Fibroblast of peridontal ligament (primary cell): Measurements from ENCODE around the gene PAMR1.
"Not testable (repeated sequence)": the region's sequence is repeated elsewhere in the genome, so short reads cannot be mapped to it uniquely, and the experiment has no call there.

Source experiments
- DNase-seq: peaks from one replicate; pipeline ENCODE4 v3.0.0-alpha.2; 2010; ENCODE audit errors: extremely low read depth

PAMR1 gene, protein sequence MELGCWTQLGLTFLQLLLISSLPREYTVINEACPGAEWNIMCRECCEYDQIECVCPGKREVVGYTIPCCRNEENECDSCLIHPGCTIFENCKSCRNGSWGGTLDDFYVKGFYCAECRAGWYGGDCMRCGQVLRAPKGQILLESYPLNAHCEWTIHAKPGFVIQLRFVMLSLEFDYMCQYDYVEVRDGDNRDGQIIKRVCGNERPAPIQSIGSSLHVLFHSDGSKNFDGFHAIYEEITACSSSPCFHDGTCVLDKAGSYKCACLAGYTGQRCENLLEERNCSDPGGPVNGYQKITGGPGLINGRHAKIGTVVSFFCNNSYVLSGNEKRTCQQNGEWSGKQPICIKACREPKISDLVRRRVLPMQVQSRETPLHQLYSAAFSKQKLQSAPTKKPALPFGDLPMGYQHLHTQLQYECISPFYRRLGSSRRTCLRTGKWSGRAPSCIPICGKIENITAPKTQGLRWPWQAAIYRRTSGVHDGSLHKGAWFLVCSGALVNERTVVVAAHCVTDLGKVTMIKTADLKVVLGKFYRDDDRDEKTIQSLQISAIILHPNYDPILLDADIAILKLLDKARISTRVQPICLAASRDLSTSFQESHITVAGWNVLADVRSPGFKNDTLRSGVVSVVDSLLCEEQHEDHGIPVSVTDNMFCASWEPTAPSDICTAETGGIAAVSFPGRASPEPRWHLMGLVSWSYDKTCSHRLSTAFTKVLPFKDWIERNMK

GRCh38 chr11:35525501-35526175 lies at the start of gene PAMR1:
TSS of gene PAMR1 (minus strand) at chr11:35525616. CDS start at chr11:35525585, 31 bp downstream.
- DNase-seq: peak; percentile 77

GRCh38 chr11:35571696-35572095 lies 46.3 kb upstream of the PAMR1 start:
- DNase-seq: no peak

DNA sequence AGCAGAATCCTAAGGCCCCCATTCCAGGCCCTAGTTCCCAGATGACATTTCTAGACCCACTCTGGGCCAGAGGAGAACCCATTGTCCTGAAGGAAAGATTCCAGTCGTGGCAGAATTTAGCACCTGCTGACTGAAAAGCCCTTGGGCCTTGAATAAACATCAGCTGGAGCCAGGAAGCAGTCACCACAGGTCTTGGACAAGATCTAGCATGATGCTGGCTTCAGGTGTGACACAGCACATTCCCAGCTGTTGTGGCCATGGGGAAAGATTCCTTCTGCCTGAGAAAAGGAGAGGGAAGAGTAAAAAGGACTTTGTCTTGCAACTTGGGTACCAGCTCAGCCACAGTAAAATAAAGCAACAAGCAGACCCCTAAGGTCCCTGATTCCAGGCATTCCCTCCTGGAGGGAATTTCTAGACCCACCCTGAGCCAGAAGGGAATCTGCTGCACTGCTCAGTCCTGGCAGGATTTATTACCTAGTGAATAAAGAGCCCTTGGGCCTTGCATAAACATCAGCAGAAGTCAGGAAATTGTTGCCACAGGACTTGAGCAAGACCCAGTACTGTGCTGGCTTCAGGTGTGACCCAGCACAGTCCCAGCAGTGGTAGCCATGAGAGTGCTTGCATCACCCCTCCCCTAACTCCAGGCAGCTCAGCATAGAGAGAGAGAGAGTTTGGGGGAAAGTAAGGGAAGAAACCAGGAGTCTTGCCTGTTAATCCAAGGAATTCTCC lies 42.5 kb upstream of the PAMR1 start:
- no peak for DNase-seq

- no peak for DNase-seq
Observed at GRCh38 chr11:35566885-35567284, 41.5 kb upstream of the PAMR1 start.

- DNase-seq: no peak
Observed at GRCh38 chr11:35566181-35566580, 40.8 kb upstream of the PAMR1 start.

DNA sequence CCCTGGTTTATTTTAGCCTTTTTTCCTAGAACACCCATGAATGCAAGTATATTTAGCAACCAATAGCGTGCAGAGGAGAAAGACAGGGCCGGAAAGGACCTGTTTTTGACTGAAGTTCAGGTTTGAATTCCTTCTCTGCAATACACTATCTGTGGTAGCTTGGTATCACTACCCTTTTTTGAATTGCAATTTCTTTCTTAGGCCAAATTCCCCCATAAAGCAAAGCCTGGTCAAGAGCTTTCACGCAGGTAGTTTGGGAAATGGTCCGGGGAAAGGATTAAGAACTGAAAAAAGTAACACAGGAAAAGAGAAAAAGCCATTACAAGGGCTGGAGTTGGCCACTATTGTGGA lies 38.8 kb upstream of the PAMR1 start:
- DNase-seq: no peak

DNA sequence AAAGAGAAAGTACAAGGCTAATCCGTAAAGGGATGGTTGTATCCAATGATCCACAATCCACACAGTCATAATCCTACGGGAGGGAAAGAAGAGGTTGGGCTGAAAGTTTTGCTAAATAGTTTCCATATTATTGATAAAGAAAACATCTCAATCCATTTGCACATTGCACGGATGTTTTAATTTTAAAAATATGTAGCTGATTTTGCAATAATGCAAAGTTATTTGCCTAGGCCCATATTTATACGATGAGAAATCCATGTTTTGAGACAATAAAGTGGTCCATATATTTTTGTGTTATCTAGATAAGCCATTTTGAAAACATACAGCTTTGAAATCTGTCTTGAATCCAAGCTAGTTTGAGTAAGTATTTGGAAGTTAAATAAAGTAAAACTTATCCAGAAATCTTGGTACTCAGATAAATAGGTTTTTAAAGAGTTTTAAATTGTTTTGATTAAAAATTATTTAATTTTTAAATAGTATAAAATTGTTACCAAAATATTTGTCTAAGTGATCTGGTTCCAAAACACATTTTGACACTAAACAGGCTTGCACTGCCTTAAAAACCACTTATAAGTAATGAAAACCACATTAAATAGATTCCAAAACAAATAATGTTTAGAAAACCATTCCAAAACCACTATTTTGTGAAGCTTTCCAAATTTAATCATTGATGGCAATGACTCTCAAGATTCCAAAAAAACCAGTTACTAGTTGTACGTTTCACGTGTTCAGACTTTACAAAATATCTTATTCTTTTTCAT lies 38.2 kb upstream of the PAMR1 start:
- DNase-seq: peak; percentile 79

DNA sequence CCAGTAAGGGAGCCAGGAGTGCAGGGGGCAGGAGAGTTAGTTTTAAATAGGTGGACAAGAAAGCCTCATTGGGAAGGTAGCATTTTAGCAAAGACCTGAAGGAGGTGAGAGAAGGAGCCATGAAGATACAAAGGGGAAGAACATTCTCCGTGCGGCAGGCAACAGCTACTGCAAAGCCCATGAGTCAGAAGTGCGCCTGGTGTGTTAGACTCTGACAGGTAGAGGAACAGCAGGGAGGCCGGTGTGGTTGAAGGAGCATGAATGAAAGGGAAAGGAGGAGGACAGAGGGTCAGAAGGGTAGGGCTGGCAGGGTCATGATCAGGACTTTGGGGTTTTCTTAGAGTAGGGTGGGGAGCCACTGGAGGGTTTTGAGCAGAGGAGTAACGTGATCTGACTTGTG lies 34.5 kb upstream of the PAMR1 start:
- DNase-seq: no peak

GRCh38 chr11:35558513-35558912 lies 33.1 kb upstream of the PAMR1 start:
- peak; percentile 90 for DNase-seq

GRCh38 chr11:35555488-35555887 lies 30.1 kb upstream of the PAMR1 start:
- no peak for DNase-seq

DNA sequence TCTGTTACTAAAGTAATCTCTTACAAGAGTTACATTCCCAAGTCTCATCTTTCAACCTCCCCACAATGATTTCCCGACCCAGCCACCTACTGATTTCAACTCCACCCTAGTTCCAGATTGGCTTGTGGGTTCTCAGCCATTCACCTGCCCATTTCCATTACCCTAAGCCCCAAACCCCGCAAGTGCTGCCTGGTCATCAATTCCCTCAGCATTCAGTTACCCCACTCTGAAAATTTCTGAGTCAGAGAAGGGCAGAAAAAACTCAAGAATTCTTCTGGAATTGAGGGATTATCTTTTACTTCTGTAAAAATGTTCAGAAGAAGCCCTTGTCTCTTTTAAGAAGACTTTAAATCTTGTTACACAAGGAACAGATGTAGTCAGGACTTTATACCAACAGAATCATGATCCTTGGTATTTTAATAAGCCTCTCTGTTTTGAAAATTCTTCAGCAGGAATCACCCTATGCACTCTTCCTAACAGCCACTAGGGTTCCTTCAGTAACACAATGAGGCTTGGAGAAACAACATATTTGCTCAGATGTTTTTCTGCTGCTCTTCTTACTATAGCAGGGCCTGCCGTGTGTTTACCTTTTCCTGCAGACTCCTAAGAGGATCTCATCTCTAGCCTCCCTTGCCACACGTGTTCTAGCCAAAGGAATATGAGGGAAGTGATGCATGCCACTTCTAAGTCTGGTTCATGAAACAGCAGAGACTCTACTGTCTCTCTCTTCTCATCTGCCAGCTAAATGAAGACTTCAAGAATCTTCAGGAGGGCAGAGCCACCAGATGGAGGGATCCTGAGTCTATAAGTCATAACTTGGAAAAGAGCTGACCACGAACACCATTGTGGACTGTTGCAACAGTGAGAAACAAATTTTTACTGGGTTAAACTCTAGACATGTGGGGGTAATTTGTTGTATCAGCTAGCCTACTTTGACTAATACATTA lies 29.3 kb upstream of the PAMR1 start:
- DNase-seq: peak; percentile 76

GRCh38 chr11:35553831-35554230 lies 28.4 kb upstream of the PAMR1 start:
- DNase-seq: peak; percentile 84

DNA sequence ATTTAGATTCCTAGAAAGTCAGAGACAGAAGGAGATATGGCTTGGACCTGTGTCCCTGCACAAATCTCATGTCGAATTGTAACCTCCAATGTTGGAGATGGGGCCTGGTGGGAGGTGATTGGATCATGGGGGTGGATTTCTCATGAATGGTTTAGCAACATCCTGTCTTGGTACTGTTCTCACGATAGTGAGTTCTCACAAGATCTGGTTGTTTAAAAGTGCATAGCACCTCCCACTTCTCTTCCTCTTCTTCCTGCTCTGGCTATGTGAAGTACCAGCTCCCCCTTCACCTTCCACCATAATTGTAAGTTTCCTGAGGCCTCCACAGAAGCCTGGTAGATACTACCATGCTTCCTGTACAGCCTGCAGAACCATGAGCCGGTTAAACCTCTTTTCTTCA lies 27.6 kb upstream of the PAMR1 start:
- DNase-seq: no peak

DNA sequence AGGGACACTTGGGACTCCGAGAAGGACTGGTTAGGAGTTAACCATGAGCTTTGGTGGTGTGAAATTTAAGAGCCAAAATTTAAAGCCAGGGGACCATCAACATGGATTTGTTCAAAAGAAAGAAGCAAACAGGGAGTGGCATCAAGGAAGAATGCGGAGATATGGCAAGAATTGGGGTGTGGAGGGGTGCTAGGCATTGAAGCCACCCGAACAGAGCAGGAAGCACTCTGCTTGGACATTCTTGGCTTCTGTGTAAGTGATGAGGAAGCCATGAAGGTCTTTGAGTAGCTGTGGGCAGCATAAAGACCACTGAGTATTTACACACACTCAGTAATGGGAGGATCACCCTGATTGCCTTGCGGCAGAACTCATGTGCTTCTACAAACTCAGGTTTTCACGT lies 27.2 kb upstream of the PAMR1 start:
- DNase-seq: no peak

- DNase-seq: peak; percentile 58
Observed at GRCh38 chr11:35550374-35551036, 25.1 kb upstream of the PAMR1 start.

GRCh38 chr11:35549787-35550186 lies 24.4 kb upstream of the PAMR1 start:
- DNase-seq: peak; percentile 95

DNA sequence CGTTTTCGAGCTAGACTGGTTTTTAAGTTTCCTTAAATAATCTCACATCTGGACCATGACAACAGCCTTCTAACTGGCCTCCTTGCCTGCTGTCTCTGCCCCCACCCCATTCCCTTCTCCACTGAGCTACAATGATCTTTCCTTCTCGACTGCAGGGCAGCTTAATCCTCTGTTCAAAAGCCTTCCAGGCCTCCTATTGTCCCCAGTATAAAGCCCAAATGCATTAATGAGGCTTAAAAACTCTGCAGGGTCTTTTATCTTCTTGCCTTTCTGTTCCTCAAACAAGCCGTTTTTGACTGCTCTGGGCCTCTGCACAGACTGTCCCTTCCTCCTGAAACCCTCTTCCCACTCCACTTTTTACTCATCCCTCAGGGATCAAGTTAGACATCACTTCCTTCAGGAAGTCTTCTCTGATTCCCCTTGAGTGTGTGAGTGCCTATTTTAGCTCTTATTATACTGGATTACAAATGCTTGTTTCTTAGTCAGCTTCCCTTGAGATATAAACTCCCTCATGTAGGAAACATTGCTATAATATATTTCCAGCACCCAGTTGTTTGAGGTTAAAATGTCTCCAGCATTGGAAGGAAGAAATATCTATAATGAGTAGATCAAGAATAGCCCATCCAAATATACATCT lies 23.6 kb upstream of the PAMR1 start:
- peak; percentile 39 for DNase-seq

GRCh38 chr11:35547995-35548394 lies 22.6 kb upstream of the PAMR1 start:
- DNase-seq: not testable (repeated sequence)

- DNase-seq: no peak
Observed at GRCh38 chr11:35546317-35546716, 20.9 kb upstream of the PAMR1 start.
